Activated CD4-positive, alpha-beta memory T cell treated with anti-CD3 and anti-CD28 coated beads for 36 hours (primary cell): ENCODE results near the gene PSMB7. TPM values are rescaled to one million over a fixed set of nuclear protein-coding genes. Genes with fewer than 3 reads are reported as not detected.

Source experiments
- CTCF ChIA-PET: fragments of 350-600 bp; sonication (Branson Sonifier 250); formaldehyde crosslinking; loops from one replicate; lab custom pipeline; 2021; ENCODE audit warnings: antibody characterized with exemption, inconsistent platforms; lab: Charles Lee
- POLR2A ChIA-PET: fragments of 350-600 bp; sonication (Branson Sonifier 250); formaldehyde crosslinking; loops from one replicate; lab custom pipeline; 2021; ENCODE audit warnings: antibody characterized with exemption; lab: Charles Lee
- DNase-seq: peaks from one replicate; pipeline ENCODE4 v3.0.0-alpha.2; 2020
- H3K27ac Mint-ChIP-seq: one replicate; pipeline ENCODE4 v1.8.0; 2021; ENCODE audit warnings: mixed read lengths
- H3K27me3 Mint-ChIP-seq: one replicate; pipeline ENCODE4 v1.8.0; 2021; ENCODE audit warnings: mixed read lengths
- H3K36me3 Mint-ChIP-seq: one replicate; pipeline ENCODE4 v1.8.0; 2021; ENCODE audit warnings: mixed read lengths
- H3K4me1 Mint-ChIP-seq: one replicate; pipeline ENCODE4 v1.8.0; 2021; ENCODE audit warnings: low read depth, mixed read lengths
- H3K4me3 Mint-ChIP-seq: one replicate; pipeline ENCODE4 v1.8.0; 2021; ENCODE audit warnings: mild to moderate bottlenecking, mixed read lengths
- H3K9me3 Mint-ChIP-seq: one replicate; pipeline ENCODE4 v1.8.0; 2021; ENCODE audit warnings: mixed read lengths
- intact Hi-C: fragments of 100-400 bp; cut with micrococcal nuclease; formaldehyde crosslinking; loops from one replicate; pipeline ENCODE4 v1.15.1; 2023
- total RNA-seq, 2 experiments: library from RNA; stranded (reverse); gene quantifications; one replicate each; pipeline ENCODE4 v1.2.3, GENCODE V29; 2021

Gene PSMB7
- total RNA-seq, 2 experiments from 2014 or later, result 156 TPM

DNA sequence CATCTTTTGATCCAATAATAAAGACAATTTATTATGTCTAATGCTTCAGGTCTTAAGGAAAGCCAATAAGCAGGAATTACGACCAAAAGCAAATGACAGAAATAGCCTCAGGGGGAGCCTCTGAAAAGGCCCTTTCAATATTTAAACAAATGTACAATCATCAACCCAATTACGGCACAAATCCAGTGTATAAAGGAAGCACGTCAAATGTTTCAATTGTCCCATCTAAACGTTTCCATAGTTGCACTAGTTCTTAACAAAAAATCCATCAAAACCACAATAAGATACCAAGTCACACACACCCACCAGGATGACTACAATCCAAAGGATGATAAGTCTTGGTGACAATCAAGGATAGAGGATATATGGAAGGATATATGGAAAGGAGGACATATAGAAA, 41.9 kb downstream of the PSMB7 start:
- intact Hi-C loops, result no loop called here
- ChIA-PET CTCF (interaction anchor here (1.7 kb wide), 1 partner anchor 247 kb away, joined by 5 read pairs; no protein-coding TSS in a partner anchor), POLR2A (no interaction called here)
- Mint-ChIP-seq H3K36me3 (peaks cover 10% of the 10 kb centered on the region), H3K4me1 (peaks cover 25% of the 10 kb centered on the region), H3K4me3 (no peak overlapping the region), H3K27ac (no peak overlapping the region), H3K27me3 (no peaks in the 10 kb centered on the region), H3K9me3 (no peaks in the 10 kb centered on the region)
- no peak for DNase-seq

DNA sequence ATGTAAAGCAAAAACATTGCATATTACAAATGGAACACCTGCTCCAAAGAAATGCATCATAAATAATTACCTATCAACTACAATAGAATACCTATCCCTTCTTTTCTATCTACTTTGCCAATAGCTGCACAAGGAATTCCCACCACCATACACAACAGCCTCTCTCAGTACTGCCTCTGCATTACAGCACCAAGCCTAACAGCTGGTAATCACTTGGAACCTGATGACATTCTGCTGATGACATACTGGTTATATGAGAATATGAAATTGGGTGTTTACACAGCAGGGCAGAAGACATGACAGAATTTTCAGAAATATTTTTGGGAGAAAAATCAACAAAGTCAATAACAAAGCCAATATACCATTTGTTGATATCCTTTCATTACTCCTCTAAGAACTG, 43.2 kb downstream of the PSMB7 start:
- H3K36me3 Mint-ChIP-seq, result peaks cover 10% of the 10 kb centered on the region
- no peaks in the 10 kb centered on the region for H3K9me3 Mint-ChIP-seq
- H3K27me3 Mint-ChIP-seq, result no peaks in the 10 kb centered on the region
- no peak overlapping the region for H3K4me3 Mint-ChIP-seq
- DNase-seq, result no peak
- ChIA-PET CTCF (interaction anchor here (1.5 kb wide), 1 partner anchor 11 kb away, joined by 3 read pairs; no protein-coding TSS in a partner anchor), POLR2A (no interaction called here)
- H3K4me1 Mint-ChIP-seq, result peaks cover 35% of the 10 kb centered on the region
- no peak overlapping the region for H3K27ac Mint-ChIP-seq
- intact Hi-C loops, result no loop called here

DNA sequence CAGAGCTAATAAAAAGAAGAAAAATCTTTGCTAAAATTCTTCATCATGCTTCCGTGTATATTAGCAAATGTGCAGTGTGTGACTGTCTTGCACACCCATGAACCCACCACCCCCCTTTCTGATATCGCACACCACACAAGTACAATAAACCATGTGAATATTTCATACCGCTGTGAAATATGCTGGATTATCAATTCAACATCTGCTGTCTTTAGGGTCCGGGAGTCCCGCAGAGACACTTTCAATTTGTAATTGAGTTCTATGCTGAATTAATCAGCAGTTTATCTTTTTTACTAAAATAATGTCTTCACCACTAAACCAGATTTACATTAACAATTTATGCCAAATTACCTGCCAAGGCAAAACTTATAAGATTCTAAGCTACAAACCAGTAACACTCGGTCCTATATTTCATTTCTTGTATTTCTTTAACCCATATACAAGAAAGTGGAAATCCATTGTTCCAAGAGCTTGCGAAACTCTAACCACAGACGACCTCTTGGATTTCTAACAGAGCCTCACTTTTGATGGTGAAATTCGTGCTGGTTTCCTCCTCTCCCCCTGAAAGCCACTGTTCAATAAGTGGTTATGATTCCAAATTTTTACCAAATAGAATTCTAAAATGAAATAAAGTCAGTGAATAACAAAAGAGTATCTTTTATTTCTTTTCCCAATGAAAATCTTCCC, 44.2 kb downstream of the PSMB7 start:
- Mint-ChIP-seq H3K36me3 (peaks cover 6% of the 10 kb centered on the region), H3K4me3 (no peak overlapping the region), H3K4me1 (peaks cover 42% of the 10 kb centered on the region), H3K9me3 (no peaks in the 10 kb centered on the region), H3K27ac (no peak overlapping the region), H3K27me3 (no peaks in the 10 kb centered on the region)
- ChIA-PET POLR2A (no interaction called here), CTCF (interaction anchor here (1.0 to 1.5 kb wide), 2 partner anchors 10 to 50 kb away, joined by 3 read pairs; no protein-coding TSS in a partner anchor)
- no peak for DNase-seq
- intact Hi-C loops, result no loop called here

DNA sequence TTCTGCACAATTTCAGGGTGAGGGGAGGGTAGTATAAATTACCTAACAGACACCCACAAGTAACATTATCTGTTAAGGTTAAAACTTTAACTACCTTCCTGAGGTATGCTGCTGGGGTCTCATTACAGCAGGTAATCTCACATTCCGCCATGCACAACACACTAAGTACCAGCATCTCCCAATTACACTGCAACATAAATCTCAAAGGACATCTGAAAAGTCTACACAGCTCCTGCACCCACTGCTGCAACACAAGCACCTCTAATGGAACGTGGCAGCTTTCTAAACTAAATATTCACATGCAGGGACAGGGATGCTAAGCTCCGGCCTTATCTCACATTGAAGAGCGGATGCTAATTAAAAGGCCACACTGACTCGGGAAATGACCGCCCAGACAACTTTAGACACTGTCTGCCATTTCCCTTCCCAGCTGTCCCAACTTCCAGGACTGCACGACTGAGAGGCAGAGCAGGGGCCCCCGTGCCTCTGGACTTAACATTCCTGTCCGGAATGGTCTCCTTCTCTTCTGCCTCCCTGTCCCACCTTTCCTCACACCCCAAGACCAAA, 45.9 kb downstream of the PSMB7 start:
- Mint-ChIP-seq H3K27ac (no peak overlapping the region), H3K9me3 (no peaks in the 10 kb centered on the region), H3K4me1 (peaks cover 51% of the 10 kb centered on the region), H3K36me3 (peaks cover 1% of the 10 kb centered on the region), H3K4me3 (no peak overlapping the region), H3K27me3 (no peaks in the 10 kb centered on the region)
- CTCF ChIA-PET, result no interaction called here
- intact Hi-C loops, result no loop called here
- POLR2A ChIA-PET, result no interaction called here
- DNase-seq, result no peak

DNA sequence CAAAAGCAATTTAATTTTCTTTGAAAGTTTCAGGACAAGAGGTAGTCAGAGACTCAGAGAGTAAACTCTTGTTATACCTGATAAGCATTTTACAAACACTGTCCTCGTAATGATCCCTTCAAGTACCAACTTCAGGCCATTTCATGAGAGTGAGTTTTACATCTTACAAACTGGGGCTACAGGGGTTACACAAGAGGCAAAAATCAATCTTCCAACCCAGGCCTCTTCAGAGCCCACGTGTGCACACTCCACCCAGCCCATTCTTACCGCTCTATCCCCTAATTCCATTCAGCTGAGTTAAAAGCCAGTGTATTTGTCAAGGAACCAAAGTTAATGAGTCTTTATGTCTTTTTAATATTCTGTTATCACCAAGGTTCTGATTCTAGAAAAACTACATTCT, 46.5 kb downstream of the PSMB7 start:
- DNase-seq, result no peak
- POLR2A ChIA-PET, result no interaction called here
- Mint-ChIP-seq H3K36me3 (peaks cover 1% of the 10 kb centered on the region), H3K27ac (no peak overlapping the region), H3K4me3 (no peak overlapping the region), H3K9me3 (no peaks in the 10 kb centered on the region), H3K4me1 (peaks cover 48% of the 10 kb centered on the region), H3K27me3 (no peaks in the 10 kb centered on the region)
- CTCF ChIA-PET, result no interaction called here
- intact Hi-C loops, result no loop called here

DNA sequence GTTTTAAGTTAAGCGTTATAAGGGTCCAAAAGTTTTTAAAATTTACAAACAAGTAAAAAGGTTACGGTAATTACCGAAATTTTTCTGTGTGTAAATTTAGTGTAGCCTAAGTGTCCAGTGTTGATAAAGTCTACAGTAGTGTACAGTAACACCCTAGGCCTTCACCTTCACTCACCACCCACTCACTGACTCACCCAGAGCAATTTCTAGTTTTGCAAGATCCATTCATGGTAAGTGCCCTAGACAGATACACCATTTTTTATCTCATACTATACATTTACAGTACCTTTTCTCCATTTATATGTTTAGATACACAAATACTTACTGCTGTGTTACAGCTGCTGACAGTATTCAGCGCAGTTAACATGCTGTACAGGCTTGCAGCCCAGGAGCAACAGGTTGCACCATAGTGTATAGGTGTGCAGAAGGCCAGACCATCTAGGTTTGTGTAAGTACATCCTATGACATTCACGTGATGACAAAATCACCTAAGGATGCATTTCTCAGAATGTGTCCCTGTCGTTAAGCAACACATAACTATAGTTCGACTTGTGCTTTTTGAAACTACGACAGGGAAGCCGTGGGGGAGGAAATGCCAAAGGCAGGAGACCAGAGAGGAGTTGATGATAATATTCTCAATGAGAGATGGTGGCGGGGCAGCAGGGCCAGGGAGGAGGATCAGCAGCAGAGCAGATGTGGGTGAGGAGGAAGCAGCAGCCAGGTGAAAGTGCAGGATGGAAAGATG, 48.6 kb downstream of the PSMB7 start:
- intact Hi-C loops, result loop anchor here (1.0 kb wide), 1 partner anchor 28 kb away; no protein-coding TSS in a partner anchor
- Mint-ChIP-seq H3K9me3 (no peaks in the 10 kb centered on the region), H3K4me1 (peaks cover 42% of the 10 kb centered on the region), H3K27me3 (no peaks in the 10 kb centered on the region), H3K36me3 (peaks cover 1% of the 10 kb centered on the region), H3K4me3 (no peak overlapping the region), H3K27ac (peak overlapping the region; percentile 4)
- ChIA-PET CTCF (no interaction called here), POLR2A (no interaction called here)
- DNase-seq, result no peak

DNA sequence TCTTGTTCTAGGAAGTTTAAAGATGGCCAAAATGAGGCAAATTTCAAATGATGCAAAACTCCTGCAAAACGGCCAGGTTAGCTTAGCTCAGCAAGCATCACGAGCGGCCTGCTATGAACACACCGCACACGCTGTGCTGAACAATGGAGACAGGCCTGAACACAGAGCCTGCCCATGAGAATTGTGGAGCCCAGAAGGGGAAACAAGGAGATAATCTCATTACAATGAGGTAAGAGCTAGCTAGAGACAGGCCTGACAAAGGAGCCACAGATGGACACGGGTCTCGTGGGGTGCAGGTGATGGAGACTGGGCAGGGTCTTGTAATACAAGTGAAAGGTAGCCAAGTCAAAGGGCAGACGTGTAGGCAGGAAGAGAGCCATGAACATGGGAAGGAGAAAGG, 50.2 kb downstream of the PSMB7 start:
- peaks cover 1% of the 10 kb centered on the region for H3K36me3 Mint-ChIP-seq
- H3K9me3 Mint-ChIP-seq, result no peaks in the 10 kb centered on the region
- intact Hi-C loops, result no loop called here
- CTCF ChIA-PET, result no interaction called here
- POLR2A ChIA-PET, result no interaction called here
- H3K27me3 Mint-ChIP-seq, result no peaks in the 10 kb centered on the region
- no peak overlapping the region for H3K27ac Mint-ChIP-seq
- peaks cover 46% of the 10 kb centered on the region for H3K4me1 Mint-ChIP-seq
- no peak for DNase-seq
- no peak overlapping the region for H3K4me3 Mint-ChIP-seq

DNA sequence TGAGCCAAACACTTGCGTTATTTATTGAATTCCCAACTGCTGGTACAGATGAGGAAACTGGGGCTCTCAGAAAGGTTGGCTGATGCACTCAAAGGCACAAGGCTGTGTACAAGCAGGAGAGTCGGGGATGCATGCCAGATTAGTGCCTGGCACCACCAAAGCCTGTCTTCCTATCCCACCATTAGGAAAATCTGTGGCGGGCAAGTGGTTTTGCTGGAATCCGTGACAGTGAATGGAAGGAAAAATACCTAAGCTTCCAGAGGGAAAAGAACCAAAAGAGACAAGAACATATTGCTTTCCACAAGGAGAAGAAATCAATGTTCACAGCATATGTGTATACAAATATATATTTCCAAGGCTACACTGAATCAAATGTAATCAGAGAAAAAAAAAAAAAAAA, 51.1 kb downstream of the PSMB7 start:
- Mint-ChIP-seq H3K4me3 (no peak overlapping the region), H3K4me1 (peaks cover 53% of the 10 kb centered on the region), H3K27ac (no peak overlapping the region), H3K27me3 (no peaks in the 10 kb centered on the region), H3K9me3 (no peaks in the 10 kb centered on the region), H3K36me3 (peaks cover 1% of the 10 kb centered on the region)
- intact Hi-C loops, result no loop called here
- ChIA-PET CTCF (no interaction called here), POLR2A (no interaction called here)
- no peak for DNase-seq

DNA sequence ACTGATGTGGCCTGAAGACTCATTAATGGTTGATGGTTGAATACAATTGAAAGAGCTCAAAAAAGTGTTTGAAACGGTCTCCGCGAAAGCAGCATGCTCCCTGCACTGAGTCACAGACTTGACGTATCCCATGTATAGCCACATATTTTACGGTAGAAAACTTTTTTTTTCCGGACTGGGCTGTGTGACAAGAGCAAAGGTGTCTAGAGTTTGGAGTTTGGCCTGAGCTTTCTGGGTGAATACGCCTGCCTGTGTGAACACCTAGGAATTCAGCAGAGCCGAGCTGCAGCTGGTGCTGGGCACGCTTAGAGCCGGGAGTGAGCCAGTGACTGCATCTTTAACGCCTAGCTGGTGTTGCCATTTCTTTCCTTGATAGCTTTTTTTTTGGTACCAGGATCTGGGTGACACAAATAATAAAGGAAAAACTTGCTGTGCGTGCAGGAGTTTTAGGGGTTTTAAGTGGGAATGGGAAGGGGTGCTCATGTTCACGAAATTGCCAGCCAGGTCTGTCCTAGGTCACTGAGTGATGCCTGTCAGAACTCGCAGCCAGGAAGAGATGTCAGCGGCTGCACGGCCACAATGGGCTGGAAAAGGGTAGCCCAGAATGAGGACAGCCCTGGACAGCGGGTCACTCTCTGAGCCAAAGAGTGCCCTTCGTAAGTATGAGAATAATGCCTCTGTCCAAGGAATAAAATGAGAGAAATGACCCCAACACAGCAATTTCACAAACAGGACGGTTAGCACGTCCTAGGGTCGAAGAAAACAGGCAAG, 51.7 kb downstream of the PSMB7 start:
- intact Hi-C loops, result no loop called here
- Mint-ChIP-seq H3K9me3 (no peaks in the 10 kb centered on the region), H3K4me3 (no peak overlapping the region), H3K36me3 (peaks cover 1% of the 10 kb centered on the region), H3K27me3 (no peaks in the 10 kb centered on the region), H3K27ac (no peak overlapping the region), H3K4me1 (peaks cover 56% of the 10 kb centered on the region)
- ChIA-PET CTCF (interaction anchor here (0.6 kb wide), 1 partner anchor 133 kb away, joined by 3 read pairs; no protein-coding TSS in a partner anchor), POLR2A (interaction anchor here (1.2 kb wide), 1 partner anchor 15 kb away, joined by 3 read pairs; no protein-coding TSS in a partner anchor)
- DNase-seq, result no peak

DNA sequence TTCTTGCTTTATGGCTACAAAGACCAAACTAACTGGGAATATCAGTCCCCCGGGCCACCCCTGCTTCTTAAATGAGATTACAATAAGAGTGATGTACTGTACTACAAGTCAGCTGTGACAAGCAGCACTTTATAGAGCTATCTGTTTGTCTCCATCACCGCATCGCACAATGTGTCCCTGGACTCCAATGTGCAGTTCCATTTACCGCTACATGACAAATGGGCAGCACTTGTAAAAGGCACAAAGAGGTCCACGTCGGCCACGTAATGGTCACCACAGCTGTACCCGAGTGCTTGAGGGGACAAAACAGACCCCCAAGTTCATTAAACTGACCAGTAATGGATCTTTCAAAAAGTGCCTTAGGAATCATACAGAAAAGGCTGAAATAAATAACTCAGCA, 54.1 kb downstream of the PSMB7 start:
- Mint-ChIP-seq H3K4me1 (peaks cover 56% of the 10 kb centered on the region), H3K27ac (no peak overlapping the region), H3K9me3 (no peaks in the 10 kb centered on the region), H3K4me3 (no peak overlapping the region), H3K27me3 (no peaks in the 10 kb centered on the region), H3K36me3 (peaks cover 1% of the 10 kb centered on the region)
- ChIA-PET CTCF (interaction anchor here (1.1 to 1.4 kb wide), 2 partner anchors 11 to 49 kb away, joined by 3 read pairs; no protein-coding TSS in a partner anchor), POLR2A (no interaction called here)
- DNase-seq, result no peak
- intact Hi-C loops, result no loop called here

DNA sequence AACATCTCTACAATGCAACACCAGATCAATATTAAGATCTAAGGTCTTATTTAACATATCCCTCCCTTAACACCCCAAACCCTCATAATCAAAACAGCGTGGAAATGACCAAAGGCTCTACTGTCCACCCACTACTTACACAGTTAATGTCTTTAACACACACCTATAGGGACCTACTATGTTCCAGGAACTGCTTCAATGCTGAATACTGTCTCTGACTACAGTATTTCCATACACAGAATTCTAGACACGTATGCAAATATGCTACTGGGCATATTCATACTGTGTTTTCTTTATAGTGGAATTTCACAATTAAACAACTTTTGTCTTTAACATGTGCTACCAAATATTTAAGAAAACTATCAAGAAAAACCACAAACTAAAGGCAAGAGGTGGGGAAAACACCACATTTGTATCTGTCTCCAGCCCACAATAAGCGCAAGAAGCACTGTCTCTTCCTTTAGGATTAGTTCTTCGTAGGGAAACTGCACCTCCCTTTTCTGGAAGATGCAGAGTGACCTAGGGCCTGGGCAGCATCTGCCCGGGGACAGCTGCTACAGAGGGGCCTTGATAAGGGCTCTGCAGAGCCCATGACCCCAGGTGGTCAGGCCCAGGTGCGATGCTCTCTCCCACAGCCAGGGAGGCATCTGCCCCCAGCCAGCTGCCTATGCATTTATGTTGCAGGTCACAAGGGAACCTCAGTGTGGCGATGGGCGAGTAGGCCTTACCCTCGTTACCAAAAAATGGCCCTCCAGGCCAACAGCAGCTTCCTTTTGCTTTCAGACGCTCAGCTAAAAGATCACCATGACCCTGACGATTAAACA, 55.2 kb downstream of the PSMB7 start:
- DNase-seq, result no peak
- ChIA-PET CTCF (interaction anchor here (0.6 to 1.4 kb wide), 4 partner anchors 12 to 233 kb away, joined by 3 to 4 read pairs (median 3); no protein-coding TSS in a partner anchor), POLR2A (interaction anchor here (0.6 kb wide), 1 partner anchor 212 kb away, joined by 3 read pairs; no protein-coding TSS in a partner anchor)
- H3K27me3 Mint-ChIP-seq, result no peaks in the 10 kb centered on the region
- H3K4me3 Mint-ChIP-seq, result no peak overlapping the region
- no peaks in the 10 kb centered on the region for H3K36me3 Mint-ChIP-seq
- H3K9me3 Mint-ChIP-seq, result no peaks in the 10 kb centered on the region
- intact Hi-C loops, result no loop called here
- peak overlapping the region; percentile 65 for H3K27ac Mint-ChIP-seq
- peaks cover 51% of the 10 kb centered on the region for H3K4me1 Mint-ChIP-seq
